HepG2 (cell line): Measurements from ENCODE around the gene MAP1LC3B. TPM values are rescaled to one million over a fixed set of nuclear protein-coding genes. Genes with fewer than 3 reads are reported as not detected.

ENCODE experiments used
- BORCS8-MEF2B ChIP-seq: sonication (generic); formaldehyde crosslinking; IDR thresholded peaks from 2 replicates; pipeline ENCODE4 v1.8.0; 2022; ENCODE audit warnings: mild to moderate bottlenecking, missing genetic modification reagents
- BRCA1 ChIP-seq: sonication (generic); formaldehyde crosslinking; IDR thresholded peaks from 2 replicates; pipeline ENCODE4 v1.4.0; 2020; ENCODE audit warnings: missing genetic modification reagents
- CC2D1A ChIP-seq: sonication (generic); formaldehyde crosslinking; IDR thresholded peaks from 2 replicates; pipeline ENCODE4 v1.8.1; 2023; ENCODE audit warnings: mild to moderate bottlenecking, missing genetic modification reagents
- EZH2 ChIP-seq: conservative IDR thresholded peaks from 2 replicates; pipeline ENCODE4 v1.6.1; 2012; ENCODE audit warnings: mild to moderate bottlenecking, low read depth, low read length, moderate library complexity
- FOXA1 ChIP-seq, 2 experiments: fragments of 450-650 bp in 1 of 2; sonication (generic) in 1 of 2; formaldehyde crosslinking in 1 of 2; IDR thresholded peaks; 2 replicates each; pipeline versions ENCODE4 v1.4.0 to v1.6.1; 2016 to 2020; ENCODE audit warnings: missing genetic modification reagents in 1 of 2
- GFI1 ChIP-seq: sonication (generic); formaldehyde crosslinking; IDR thresholded peaks from 2 replicates; pipeline ENCODE4 v1.5.0; 2020; ENCODE audit warnings: missing genetic modification reagents, mild to moderate bottlenecking, borderline replicate concordance
- GTF3A ChIP-seq: sonication (generic); formaldehyde crosslinking; conservative IDR thresholded peaks from 2 replicates; pipeline ENCODE4 v1.4.0; 2020; ENCODE audit warnings: mild to moderate bottlenecking, missing genetic modification reagents
- IRF2 ChIP-seq: IDR thresholded peaks from 2 replicates; pipeline ENCODE4 v1.6.1; 2018; ENCODE audit warnings: missing genetic modification reagents, missing compliant biosample characterization
- KLF9 ChIP-seq: IDR thresholded peaks from 2 replicates; pipeline ENCODE4 v1.6.1; 2016; ENCODE audit warnings: low read depth
- MIER2 ChIP-seq: IDR thresholded peaks from 2 replicates; pipeline ENCODE4 v1.6.1; 2016; ENCODE audit warnings: missing biosample characterization, missing genetic modification reagents
- MXD4 ChIP-seq: IDR thresholded peaks from 2 replicates; pipeline ENCODE4 v1.6.1; 2016; ENCODE audit warnings: mild to moderate bottlenecking, missing biosample characterization, missing genetic modification reagents
- NCOA2 ChIP-seq: sonication (generic); formaldehyde crosslinking; IDR thresholded peaks from 2 replicates; pipeline ENCODE4 v1.8.0; 2022; ENCODE audit warnings: inconsistent platforms
- PHB2 ChIP-seq: fragments of 450-650 bp; IDR thresholded peaks from 2 replicates; pipeline ENCODE4 v1.6.1; 2018; ENCODE audit not compliant: partially characterized antibody
- POGZ ChIP-seq: sonication (generic); formaldehyde crosslinking; IDR thresholded peaks from 2 replicates; pipeline ENCODE4 v1.4.0; 2020; ENCODE audit warnings: mild to moderate bottlenecking, missing genetic modification reagents
- POLR2A ChIP-seq, 2 experiments: IDR thresholded peaks; 2 replicates each; pipeline ENCODE4 v1.6.1; 2011; ENCODE audit warnings: low read depth in 2 of 2, low read length in 2 of 2, mild to moderate bottlenecking in 1 of 2, moderate library complexity in 1 of 2; ENCODE audit not compliant: insufficient read depth in 1 of 2
- RBAK ChIP-seq: sonication (generic); formaldehyde crosslinking; IDR thresholded peaks from 2 replicates; pipeline ENCODE4 v1.5.1; 2020; ENCODE audit warnings: mild to moderate bottlenecking, missing genetic modification reagents
- RFX1 ChIP-seq: fragments of 450-650 bp; IDR thresholded peaks from 2 replicates; pipeline ENCODE4 v1.6.1; 2017
- RNF2 ChIP-seq: fragments of 450-650 bp; conservative IDR thresholded peaks from 2 replicates; pipeline ENCODE4 v1.6.1; 2016; ENCODE audit warnings: low read depth
- SNAI1 ChIP-seq: sonication (generic); formaldehyde crosslinking; IDR thresholded peaks from 2 replicates; pipeline ENCODE4 v1.5.0; 2020; ENCODE audit warnings: mild to moderate bottlenecking, missing genetic modification reagents, borderline replicate concordance
- THYN1 ChIP-seq: sonication (generic); formaldehyde crosslinking; IDR thresholded peaks from 2 replicates; pipeline ENCODE4 v1.8.1; 2023; ENCODE audit warnings: low read depth, mild to moderate bottlenecking, moderate library complexity, missing genetic modification reagents, borderline replicate concordance
- U2AF1 ChIP-seq: fragments of 200-400 bp; formaldehyde crosslinking; optimal IDR thresholded peaks from 2 replicates; pipeline ENCODE3; 2017; ENCODE audit warnings: mild to moderate bottlenecking, low read depth, low read length
- ZBTB7B ChIP-seq: sonication (generic); formaldehyde crosslinking; IDR thresholded peaks from 2 replicates; pipeline ENCODE4 v1.4.0; 2020; ENCODE audit warnings: missing genetic modification reagents
- ZFP36L2 ChIP-seq: sonication (generic); formaldehyde crosslinking; IDR thresholded peaks from 2 replicates; pipeline ENCODE4 v1.4.0; 2020; ENCODE audit warnings: missing genetic modification reagents
- ZNF18 ChIP-seq: sonication (generic); formaldehyde crosslinking; IDR thresholded peaks from 2 replicates; pipeline ENCODE4 v1.8.0; 2022; ENCODE audit warnings: mild to moderate bottlenecking, missing genetic modification reagents; ENCODE audit not compliant: insufficient replicate concordance
- ZNF225 ChIP-seq: sonication (generic); formaldehyde crosslinking; IDR thresholded peaks from 2 replicates; pipeline ENCODE4 v1.4.0; 2020; ENCODE audit warnings: mild to moderate bottlenecking, missing genetic modification reagents
- ZNF577 ChIP-seq: sonication (generic); formaldehyde crosslinking; IDR thresholded peaks from 2 replicates; pipeline ENCODE4 v1.4.0; 2020; ENCODE audit warnings: mild to moderate bottlenecking, low read depth, missing genetic modification reagents, borderline replicate concordance
- ZNF605 ChIP-seq: sonication (generic); formaldehyde crosslinking; IDR thresholded peaks from 2 replicates; pipeline ENCODE4 v1.8.0; 2022; ENCODE audit warnings: mild to moderate bottlenecking, missing genetic modification reagents
- ZNF614 ChIP-seq: IDR thresholded peaks from 2 replicates; pipeline ENCODE4 v1.6.1; 2018; ENCODE audit warnings: missing biosample characterization, missing genetic modification reagents, inconsistent platforms, borderline replicate concordance
- ZNF816 ChIP-seq: sonication (generic); formaldehyde crosslinking; IDR thresholded peaks from 2 replicates; pipeline ENCODE4 v1.8.0; 2022; ENCODE audit warnings: missing genetic modification reagents, mild to moderate bottlenecking, borderline replicate concordance
- polyA plus RNA-seq, 8 experiments: library from polyadenylated mRNA; depleted of rRNA in 3 of 8; stranded (reverse) in 7 of 8; unstranded in 1 of 8; fragments of >200 nt; fragmentation: Illumina TruSeq in 4 of 8; extraction: Trizol in 4 of 8; gene quantifications; 2 replicates each; pipeline versions ENCODE4 v1.2.1 to v1.2.3, GENCODE V29; 2011 to 2016; ENCODE audit warnings: low read depth in 4 of 8, missing spikeins in 1 of 8, mixed read lengths in 1 of 8; ENCODE audit not compliant: insufficient read depth in 1 of 8
- total RNA-seq, 5 experiments: library from RNA; depleted of rRNA; stranded (reverse); fragments of >200 nt; fragmentation: Illumina TruSeq; extraction: Trizol; gene quantifications; 2 replicates each; pipeline ENCODE4 v1.2.3, GENCODE V29; 2016; ENCODE audit warnings: low read depth in 1 of 5
- TF ChIP-seq, protein P1 (sequence below): sonication (generic); formaldehyde crosslinking; IDR thresholded peaks from 2 replicates; pipeline ENCODE4 v1.9.0; 2022; ENCODE audit warnings: missing genetic modification reagents, mild to moderate bottlenecking, borderline replicate concordance

MAP1LC3B gene
- total and polyA plus RNA-seq, 2 of the 13 experiments (the other 11 are each of a cell fraction or from before 2014, with no cell fraction given) = 15.7 to 37.4 TPM

DNA sequence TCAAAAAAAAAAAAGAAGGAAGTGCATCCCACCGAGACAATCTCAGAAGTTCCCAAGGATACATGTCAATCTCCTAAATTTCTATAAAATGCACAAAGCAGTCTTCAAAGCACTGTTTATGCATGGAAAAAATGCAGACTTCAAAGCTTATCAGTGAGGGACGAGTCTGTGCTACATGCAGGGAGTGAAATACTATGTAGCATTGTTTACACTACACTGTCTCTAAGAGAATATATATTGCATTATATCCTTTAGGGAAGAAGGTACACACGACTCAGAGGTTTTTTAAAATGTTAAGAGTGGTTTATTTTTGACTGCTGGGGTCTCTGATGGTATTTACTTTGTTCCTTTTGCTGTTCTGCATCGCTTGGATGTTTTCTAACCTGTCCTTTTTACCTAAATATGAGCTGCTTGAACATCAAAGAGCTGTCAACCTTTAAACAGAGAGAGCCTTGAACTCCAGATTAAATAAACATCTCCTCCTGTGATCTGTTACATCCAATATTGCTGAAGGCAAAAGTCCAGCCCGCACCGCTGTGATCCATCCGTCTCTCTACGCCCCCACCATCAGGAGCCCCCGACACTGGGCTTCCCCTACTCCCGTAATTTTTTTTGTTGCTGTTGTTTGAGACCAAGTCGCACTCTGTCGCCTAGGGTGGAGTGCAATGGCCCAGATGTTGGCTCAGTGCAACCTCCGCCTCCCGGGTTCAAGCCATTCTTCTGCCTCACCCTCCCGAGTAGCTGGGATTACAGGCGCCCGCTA lies 9.9 kb upstream of the MAP1LC3B start (continued):
- peak; percentile 88 for TF ChIP-seq KLF9 (CRISPR knock-in tag)
- TF ChIP-seq ZNF577 (CRISPR knock-in tag) = 0 out of 2 replicates have a peak, but pooled peaks have one; percentile 55
- peak; percentile 99 for TF ChIP-seq NCOA2 (CRISPR knock-in tag)
- TF ChIP-seq EZH2 = no peak
- TF ChIP-seq MXD4 = peak; percentile 78
- peak; percentile 94 for TF ChIP-seq ZNF614 (CRISPR knock-in tag)
- TF ChIP-seq FOXA1 (IDR thresholded peaks at IDR 0.05) = peak; percentile 97
- TF ChIP-seq FOXA1 (CRISPR knock-in tag; IDR thresholded peaks at IDR 0.05) = peak; percentile 98
- peak; percentile 13; the same call in 1 of the 2 replicates for TF ChIP-seq RFX1
- TF ChIP-seq THYN1 (CRISPR knock-in tag) = no peak
- peak; percentile 69 for TF ChIP-seq IRF2 (CRISPR knock-in tag)
- peak in 1 of 2 experiments; percentile 70; a peak in 2 of 4 replicates for TF ChIP-seq POLR2A (IDR thresholded peaks at IDR 0.05; ENCODE audit: insufficient read depth in 1 of 2, low read depth in 2 of 2, low read length in 2 of 2)
- TF ChIP-seq GFI1 (CRISPR knock-in tag) = peak; percentile 91
- TF ChIP-seq PHB2 = no peak
- TF ChIP-seq ZNF18 (CRISPR knock-in tag) = peak; percentile 13
- peak; percentile 64 for TF ChIP-seq BORCS8-MEF2B (CRISPR knock-in tag)
- TF ChIP-seq BRCA1 (CRISPR knock-in tag) = no peak
- TF ChIP-seq GTF3A = peak; percentile 90; the same call in 1 of the 2 replicates
- TF ChIP-seq RNF2 = no peak
- TF ChIP-seq RBAK (CRISPR knock-in tag) = peak; percentile 42; the same call in 1 of the 2 replicates
- TF ChIP-seq ZNF225 (CRISPR knock-in tag) = no peak
- no peak; the same call in 1 of the 2 replicates for TF ChIP-seq MIER2 (CRISPR knock-in tag)
- no peak for TF ChIP-seq CC2D1A (CRISPR knock-in tag)
- no peak for TF ChIP-seq SNAI1 (CRISPR knock-in tag)
- TF ChIP-seq U2AF1 = no peak
- peak; percentile 74; the same call in 1 of the 2 replicates for TF ChIP-seq ZNF605 (CRISPR knock-in tag)
- peak; percentile 99 for TF ChIP-seq ZBTB7B (CRISPR knock-in tag)
- no peak for TF ChIP-seq ZFP36L2 (CRISPR knock-in tag)
- no peak; the same call in 1 of the 2 replicates for TF ChIP-seq ZNF816 (CRISPR knock-in tag)
- peak; percentile 26; the same call in 1 of the 2 replicates for TF ChIP-seq POGZ
- TF ChIP-seq, protein P1, sequence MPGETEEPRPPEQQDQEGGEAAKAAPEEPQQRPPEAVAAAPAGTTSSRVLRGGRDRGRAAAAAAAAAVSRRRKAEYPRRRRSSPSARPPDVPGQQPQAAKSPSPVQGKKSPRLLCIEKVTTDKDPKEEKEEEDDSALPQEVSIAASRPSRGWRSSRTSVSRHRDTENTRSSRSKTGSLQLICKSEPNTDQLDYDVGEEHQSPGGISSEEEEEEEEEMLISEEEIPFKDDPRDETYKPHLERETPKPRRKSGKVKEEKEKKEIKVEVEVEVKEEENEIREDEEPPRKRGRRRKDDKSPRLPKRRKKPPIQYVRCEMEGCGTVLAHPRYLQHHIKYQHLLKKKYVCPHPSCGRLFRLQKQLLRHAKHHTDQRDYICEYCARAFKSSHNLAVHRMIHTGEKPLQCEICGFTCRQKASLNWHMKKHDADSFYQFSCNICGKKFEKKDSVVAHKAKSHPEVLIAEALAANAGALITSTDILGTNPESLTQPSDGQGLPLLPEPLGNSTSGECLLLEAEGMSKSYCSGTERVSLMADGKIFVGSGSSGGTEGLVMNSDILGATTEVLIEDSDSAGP = no peak
